Activated naive CD8-positive, alpha-beta T cell treated with anti-CD3 and anti-CD28 coated beads, Interleukin-2, amount 50 U/mL, for 24 hours (primary cell): ENCODE measurements around the gene ZIC4.

Experiments used
- ATAC-seq: fragments of 150-1000 bp; cut with Tn5 transposase; one replicate; pipeline ENCODE4 v1.10.0; 2021
- DNase-seq: peaks from one replicate; pipeline ENCODE4 v3.0.0; 2021
- H3K27ac Mint-ChIP-seq: one replicate; pipeline ENCODE4 v1.8.0; 2021; ENCODE audit warnings: mild to moderate bottlenecking, mixed read lengths
- H3K27me3 Mint-ChIP-seq: one replicate; pipeline ENCODE4 v1.8.0; 2021; ENCODE audit warnings: mixed read lengths
- H3K36me3 Mint-ChIP-seq: one replicate; pipeline ENCODE4 v1.8.0; 2021; ENCODE audit warnings: low read depth, mixed read lengths
- H3K4me1 Mint-ChIP-seq: one replicate; pipeline ENCODE4 v1.8.0; 2021; ENCODE audit warnings: mixed read lengths
- H3K4me3 Mint-ChIP-seq: one replicate; pipeline ENCODE4 v1.8.0; 2021; ENCODE audit warnings: mild to moderate bottlenecking, moderate library complexity, mixed read lengths
- H3K9me3 Mint-ChIP-seq: one replicate; pipeline ENCODE4 v1.8.0; 2021; ENCODE audit warnings: mixed read lengths

ZIC4 gene

GRCh38 chr3:147381596-147381995 lies 24.7 kb downstream of the ZIC4 start:
- Mint-ChIP-seq H3K4me1 (no peaks in the 10 kb centered on the region), H3K4me3 (no peak overlapping the region), H3K9me3 (no peaks in the 10 kb centered on the region), H3K36me3 (no peaks in the 10 kb centered on the region), H3K27ac (no peak overlapping the region), H3K27me3 (peaks cover 94% of the 10 kb centered on the region)
- ATAC-seq (no peak), DNase-seq (no peak)

- H3K36me3 Mint-ChIP-seq: no peaks in the 10 kb centered on the region
- no peak overlapping the region for H3K4me3 Mint-ChIP-seq
- H3K27ac Mint-ChIP-seq: no peak overlapping the region
- no peaks in the 10 kb centered on the region for H3K4me1 Mint-ChIP-seq
- no peaks in the 10 kb centered on the region for H3K9me3 Mint-ChIP-seq
- DNase-seq (no peak), ATAC-seq (no peak)
- H3K27me3 Mint-ChIP-seq: peaks cover 90% of the 10 kb centered on the region
Observed at GRCh38 chr3:147380977-147381376, 25.4 kb downstream of the ZIC4 start.

GRCh38 chr3:147380387-147380951 lies 25.9 kb downstream of the ZIC4 start:
- no peak overlapping the region for H3K27ac Mint-ChIP-seq
- H3K4me1 Mint-ChIP-seq: no peaks in the 10 kb centered on the region
- no peak overlapping the region for H3K4me3 Mint-ChIP-seq
- ATAC-seq (no peak), DNase-seq (no peak)
- peaks cover 87% of the 10 kb centered on the region for H3K27me3 Mint-ChIP-seq
- H3K9me3 Mint-ChIP-seq: no peaks in the 10 kb centered on the region
- H3K36me3 Mint-ChIP-seq: no peaks in the 10 kb centered on the region

- Mint-ChIP-seq H3K27me3 (peaks cover 82% of the 10 kb centered on the region), H3K4me3 (no peak overlapping the region), H3K36me3 (no peaks in the 10 kb centered on the region), H3K27ac (no peak overlapping the region), H3K4me1 (no peaks in the 10 kb centered on the region), H3K9me3 (no peaks in the 10 kb centered on the region)
- ATAC-seq (no peak), DNase-seq (no peak)
Observed at GRCh38 chr3:147379651-147380050, 26.7 kb downstream of the ZIC4 start.

GRCh38 chr3:147377412-147378367 lies 28.7 kb downstream of the ZIC4 start:
- DNase-seq (no peak), ATAC-seq (no peak)
- Mint-ChIP-seq H3K27ac (no peak overlapping the region), H3K4me3 (no peak overlapping the region), H3K9me3 (peaks cover 4% of the 10 kb centered on the region), H3K4me1 (no peaks in the 10 kb centered on the region), H3K36me3 (no peaks in the 10 kb centered on the region), H3K27me3 (peaks cover 79% of the 10 kb centered on the region)

- peaks cover 10% of the 10 kb centered on the region for H3K9me3 Mint-ChIP-seq
- H3K4me3 Mint-ChIP-seq: no peak overlapping the region
- H3K4me1 Mint-ChIP-seq: no peaks in the 10 kb centered on the region
- no peaks in the 10 kb centered on the region for H3K36me3 Mint-ChIP-seq
- no peak overlapping the region for H3K27ac Mint-ChIP-seq
- H3K27me3 Mint-ChIP-seq: peaks cover 80% of the 10 kb centered on the region
- no peak for DNase-seq
- ATAC-seq: no peak
Observed at GRCh38 chr3:147373301-147373700, 33.0 kb downstream of the ZIC4 start.

GRCh38 chr3:147372525-147373027 lies 33.8 kb downstream of the ZIC4 start:
- Mint-ChIP-seq H3K4me1 (no peaks in the 10 kb centered on the region), H3K36me3 (no peaks in the 10 kb centered on the region), H3K27ac (no peak overlapping the region), H3K9me3 (peaks cover 10% of the 10 kb centered on the region), H3K4me3 (no peak overlapping the region), H3K27me3 (peaks cover 80% of the 10 kb centered on the region)
- DNase-seq: no peak
- ATAC-seq: no peak

GRCh38 chr3:147371771-147372340 lies 34.5 kb downstream of the ZIC4 start:
- no peak overlapping the region for H3K4me3 Mint-ChIP-seq
- peaks cover 75% of the 10 kb centered on the region for H3K27me3 Mint-ChIP-seq
- peaks cover 10% of the 10 kb centered on the region for H3K9me3 Mint-ChIP-seq

GRCh38 chr3:147371140-147371539 lies 35.2 kb downstream of the ZIC4 start:
- no peak for ATAC-seq
- Mint-ChIP-seq H3K27ac (no peak overlapping the region), H3K9me3 (peaks cover 10% of the 10 kb centered on the region), H3K27me3 (peaks cover 71% of the 10 kb centered on the region), H3K4me3 (no peak overlapping the region), H3K36me3 (no peaks in the 10 kb centered on the region), H3K4me1 (no peaks in the 10 kb centered on the region)
- no peak for DNase-seq

More at GRCh38 chr3:147371771-147372340, 34.5 kb downstream of the ZIC4 start:
- Mint-ChIP-seq H3K27ac (no peak overlapping the region), H3K36me3 (no peaks in the 10 kb centered on the region), H3K4me1 (no peaks in the 10 kb centered on the region)
- DNase-seq (no peak), ATAC-seq (no peak)

- Mint-ChIP-seq H3K4me1 (no peaks in the 10 kb centered on the region), H3K4me3 (no peak overlapping the region), H3K9me3 (peaks cover 10% of the 10 kb centered on the region), H3K27ac (no peak overlapping the region), H3K27me3 (peaks cover 72% of the 10 kb centered on the region), H3K36me3 (no peaks in the 10 kb centered on the region)
- ATAC-seq (no peak), DNase-seq (no peak)
Observed at GRCh38 chr3:147370349-147370748, 36.0 kb downstream of the ZIC4 start.

GRCh38 chr3:147369661-147370123 lies 36.7 kb downstream of the ZIC4 start:
- Mint-ChIP-seq H3K36me3 (no peaks in the 10 kb centered on the region), H3K27me3 (peaks cover 76% of the 10 kb centered on the region), H3K9me3 (peaks cover 10% of the 10 kb centered on the region), H3K4me3 (no peak overlapping the region), H3K27ac (no peak overlapping the region), H3K4me1 (no peaks in the 10 kb centered on the region)
- DNase-seq (no peak), ATAC-seq (no peak)

- ATAC-seq (no peak), DNase-seq (no peak)
- Mint-ChIP-seq H3K27me3 (peaks cover 76% of the 10 kb centered on the region), H3K4me3 (no peak overlapping the region), H3K36me3 (no peaks in the 10 kb centered on the region), H3K9me3 (peaks cover 10% of the 10 kb centered on the region), H3K27ac (no peak overlapping the region), H3K4me1 (no peaks in the 10 kb centered on the region)
Observed at GRCh38 chr3:147369231-147369630, 37.1 kb downstream of the ZIC4 start.

GRCh38 chr3:147368561-147369221 lies 37.7 kb downstream of the ZIC4 start:
- H3K27ac Mint-ChIP-seq: no peak overlapping the region
- no peak for DNase-seq
- H3K36me3 Mint-ChIP-seq: no peaks in the 10 kb centered on the region
- peaks cover 10% of the 10 kb centered on the region for H3K9me3 Mint-ChIP-seq
- peaks cover 77% of the 10 kb centered on the region for H3K27me3 Mint-ChIP-seq
- no peaks in the 10 kb centered on the region for H3K4me1 Mint-ChIP-seq
- no peak overlapping the region for H3K4me3 Mint-ChIP-seq
- ATAC-seq: no peak

- H3K36me3 Mint-ChIP-seq: no peaks in the 10 kb centered on the region
- H3K27ac Mint-ChIP-seq: no peak overlapping the region
- DNase-seq: no peak
- no peak overlapping the region for H3K4me3 Mint-ChIP-seq
- peaks cover 7% of the 10 kb centered on the region for H3K9me3 Mint-ChIP-seq
- H3K27me3 Mint-ChIP-seq: peaks cover 73% of the 10 kb centered on the region
- no peak for ATAC-seq
- no peaks in the 10 kb centered on the region for H3K4me1 Mint-ChIP-seq
Observed at GRCh38 chr3:147368151-147368550, 38.2 kb downstream of the ZIC4 start.
